T follicular helper cell (primary cell): ENCODE measurements around the gene NCKAP5.
"Not testable (repeated sequence)": the region's sequence is repeated elsewhere in the genome, so short reads cannot be mapped to it uniquely, and the experiment has no call there.

ENCODE experiments used
- DNase-seq: peaks from one replicate; pipeline ENCODE4 v3.0.0-alpha.2; 2020; ENCODE audit warnings: low read depth

The NCKAP5 gene

DNA sequence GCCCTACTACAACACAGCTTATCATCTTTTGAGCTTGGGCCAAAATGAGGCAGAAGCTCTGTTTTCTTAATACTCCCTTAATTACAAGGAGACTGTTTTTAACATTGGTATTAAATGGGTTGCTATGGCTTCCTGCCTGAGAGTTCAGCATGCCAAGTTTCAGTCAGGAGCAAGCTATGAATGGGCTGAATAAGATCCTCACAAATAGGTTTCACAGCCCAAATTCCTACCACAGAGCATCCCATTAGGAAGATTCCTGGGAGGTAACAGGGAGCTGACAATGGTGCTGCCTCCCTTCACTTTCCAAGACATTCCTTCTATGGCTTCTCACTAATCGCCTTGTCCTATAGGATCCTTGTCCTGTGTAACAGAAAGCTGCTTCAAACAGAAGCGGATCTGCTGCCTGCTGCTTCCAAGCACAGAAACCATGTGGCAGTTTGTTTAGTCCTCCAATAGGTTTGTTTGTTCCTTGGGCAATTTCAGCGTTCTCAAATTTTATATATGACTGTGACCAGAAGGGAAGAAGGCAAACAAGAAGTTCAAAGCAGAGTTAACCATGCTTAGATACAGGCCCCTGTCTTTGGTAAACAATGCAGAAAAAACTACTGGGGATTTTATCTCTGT lies 70.9 kb downstream of the NCKAP5 start:
- DNase-seq: no peak

GRCh38 chr2:133496501-133497269 lies 71.6 kb downstream of the NCKAP5 start:
- no peak for DNase-seq

GRCh38 chr2:133495226-133495625 lies 73.0 kb downstream of the NCKAP5 start:
- DNase-seq: no peak

GRCh38 chr2:133492719-133493380 lies 75.4 kb downstream of the NCKAP5 start:
- DNase-seq: no peak

- DNase-seq: no peak
Measured at GRCh38 chr2:133490411-133490980, 77.8 kb downstream of the NCKAP5 start.

- no peak for DNase-seq
Measured at GRCh38 chr2:133489641-133490410, 78.4 kb downstream of the NCKAP5 start.

DNA sequence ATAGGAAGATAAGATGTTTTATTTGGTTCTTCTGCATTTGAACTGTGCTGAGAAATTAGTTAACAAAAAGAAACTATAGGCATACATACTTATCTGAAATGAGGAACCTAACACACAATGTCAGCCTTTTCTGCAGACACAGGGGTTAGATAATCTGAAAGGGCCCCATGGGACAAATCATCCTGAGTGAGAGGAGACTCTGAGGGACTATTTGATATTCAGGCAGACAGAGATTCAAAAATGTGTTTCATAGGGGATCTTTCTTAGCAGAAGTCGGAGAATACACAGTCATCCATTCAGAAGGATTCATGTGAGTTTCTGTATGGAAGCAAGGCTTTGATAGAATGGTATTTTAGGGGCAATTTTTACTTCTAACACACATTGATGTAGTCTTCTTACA lies 79.1 kb downstream of the NCKAP5 start:
- no peak for DNase-seq

DNA sequence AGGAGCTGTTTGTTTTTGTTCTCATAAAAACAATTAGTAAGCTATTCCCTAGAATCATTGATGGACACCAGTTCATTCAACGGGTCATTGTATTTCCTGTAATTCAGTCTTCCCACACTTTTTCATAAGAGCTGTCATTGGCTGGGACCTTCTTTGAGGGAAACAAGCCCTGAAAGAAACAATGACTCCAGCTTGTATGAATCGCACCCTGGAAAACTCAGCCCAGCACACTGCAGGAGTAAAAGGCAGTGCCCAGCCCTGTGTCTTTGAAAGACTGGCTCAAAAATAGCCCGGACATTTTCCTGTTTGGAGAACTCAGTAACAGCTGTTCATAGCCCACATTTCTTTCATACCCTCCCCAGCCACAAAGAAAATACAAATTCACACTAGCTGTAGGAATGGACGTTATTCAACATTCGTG lies 81.5 kb downstream of the NCKAP5 start:
- DNase-seq: no peak

GRCh38 chr2:133485868-133486267 lies 82.4 kb downstream of the NCKAP5 start:
- no peak for DNase-seq

DNA sequence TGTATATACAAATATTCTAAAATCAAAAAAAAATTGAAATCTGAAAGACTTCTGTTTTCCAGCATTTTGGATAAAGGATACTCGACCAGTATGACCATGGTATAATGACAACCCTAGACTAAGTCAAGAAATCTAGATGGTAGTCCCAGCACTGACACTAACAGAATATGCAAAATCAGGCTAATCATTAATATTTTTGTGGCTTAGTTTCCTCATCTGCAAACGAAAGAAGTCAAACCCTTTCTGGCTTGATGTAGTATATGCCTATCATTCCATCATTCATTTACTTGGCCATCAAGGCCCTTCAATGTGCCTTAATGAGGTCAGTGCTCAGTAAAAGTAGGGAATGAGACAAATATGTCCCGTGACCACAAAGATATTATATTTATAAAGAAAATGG lies 83.5 kb downstream of the NCKAP5 start:
- no peak for DNase-seq

DNA sequence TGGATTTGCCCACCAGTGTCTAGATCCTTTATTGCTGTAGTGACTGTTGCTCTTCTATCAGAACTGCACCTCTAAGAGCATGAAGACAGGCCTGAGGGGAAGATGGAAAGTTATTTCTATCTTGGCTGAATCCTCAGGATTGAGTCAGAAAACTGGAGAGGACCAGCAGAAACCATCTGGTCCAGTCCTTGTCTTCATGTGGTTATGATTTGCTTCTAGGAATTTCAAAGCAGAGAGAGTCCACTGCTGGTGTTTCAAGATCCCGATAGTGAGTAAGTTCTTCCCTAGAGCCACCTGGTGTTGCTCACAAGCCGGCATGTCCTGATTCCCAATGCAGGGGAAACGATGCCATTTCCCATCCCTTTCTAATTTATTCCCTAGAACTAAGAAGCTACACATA lies 84.2 kb downstream of the NCKAP5 start:
- no peak for DNase-seq

- DNase-seq: no peak
Measured at GRCh38 chr2:133483181-133483580, 85.1 kb downstream of the NCKAP5 start.

DNA sequence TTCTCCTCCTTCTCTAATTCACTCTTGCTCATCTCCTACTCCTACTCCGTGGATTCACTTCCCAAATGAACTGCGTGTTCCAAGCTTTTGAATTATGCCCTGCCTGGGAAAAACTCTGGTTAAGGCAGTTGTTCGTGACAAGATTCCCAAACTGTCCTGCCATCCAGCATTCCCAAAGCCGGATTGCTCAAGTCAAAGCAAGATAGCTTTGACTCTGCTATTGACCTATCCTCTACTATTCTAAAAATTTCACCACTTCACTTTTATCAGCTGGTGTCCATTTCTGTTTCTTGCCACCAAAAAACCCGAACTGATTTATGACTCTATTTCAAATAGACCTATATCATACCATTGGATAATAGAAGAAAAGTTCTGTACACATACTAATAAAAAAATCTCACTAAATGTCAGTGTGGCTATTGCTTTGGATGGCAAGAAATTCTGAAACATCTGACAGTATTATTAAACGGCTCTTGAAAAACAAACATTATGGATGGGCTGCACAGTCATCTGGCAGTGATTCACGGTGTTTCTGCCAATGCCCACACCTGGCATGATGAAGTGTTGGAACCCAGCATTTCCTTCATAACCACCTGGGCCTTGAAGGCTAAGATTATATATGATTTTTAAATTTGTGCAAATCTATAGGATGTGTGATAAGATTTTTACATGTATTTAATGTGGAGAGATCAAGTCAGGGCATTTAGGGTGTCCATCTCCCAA lies 87.4 kb downstream of the NCKAP5 start:
- DNase-seq: no peak

DNA sequence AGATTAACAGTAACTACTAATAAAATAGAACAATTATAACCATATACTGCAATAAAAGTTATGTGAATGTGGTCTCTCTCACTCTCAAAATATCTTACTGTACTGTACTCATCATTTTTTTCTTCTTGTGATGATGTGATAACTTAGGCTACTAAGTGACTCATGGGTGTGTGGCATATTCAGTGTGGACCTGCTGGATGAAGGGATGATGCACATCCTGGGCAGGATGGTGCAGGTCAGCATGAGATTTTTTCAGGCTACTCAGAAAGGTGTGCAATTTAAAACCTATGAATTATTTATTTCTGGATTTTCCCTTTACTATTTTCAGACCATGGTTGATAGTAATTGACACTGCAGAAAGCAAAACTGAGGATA lies 90.7 kb downstream of the NCKAP5 start:
- no peak for DNase-seq

GRCh38 chr2:133476931-133477615 lies 91.2 kb downstream of the NCKAP5 start:
- DNase-seq: no peak

DNA sequence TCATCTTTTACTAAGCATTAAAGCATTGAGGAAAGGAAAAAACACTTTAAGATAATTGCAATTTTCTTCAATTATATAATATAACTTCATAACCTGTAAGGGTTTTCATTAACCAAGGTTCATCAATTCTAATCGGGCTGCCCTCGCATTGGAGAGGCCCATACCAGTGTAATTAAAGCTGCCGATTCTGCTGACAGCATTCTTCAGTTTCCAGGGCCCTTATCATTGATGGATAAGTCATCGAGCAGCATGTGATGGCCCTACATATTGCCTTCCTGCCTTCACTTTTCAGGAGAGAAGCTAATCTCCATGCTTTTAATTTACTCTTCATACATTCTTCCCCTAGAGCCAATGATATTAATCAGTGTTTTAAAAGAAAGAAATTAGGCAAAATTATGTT lies 92.0 kb downstream of the NCKAP5 start:
- no peak for DNase-seq

- DNase-seq: no peak
Measured at GRCh38 chr2:133475610-133476009, 92.7 kb downstream of the NCKAP5 start.

- DNase-seq: not testable (repeated sequence)
Measured at GRCh38 chr2:133470446-133470845, 97.8 kb downstream of the NCKAP5 start.

- no peak for DNase-seq
Measured at GRCh38 chr2:133462811-133463210, 105.5 kb downstream of the NCKAP5 start.

GRCh38 chr2:133461484-133461883 lies 106.8 kb downstream of the NCKAP5 start:
- no peak for DNase-seq

DNA sequence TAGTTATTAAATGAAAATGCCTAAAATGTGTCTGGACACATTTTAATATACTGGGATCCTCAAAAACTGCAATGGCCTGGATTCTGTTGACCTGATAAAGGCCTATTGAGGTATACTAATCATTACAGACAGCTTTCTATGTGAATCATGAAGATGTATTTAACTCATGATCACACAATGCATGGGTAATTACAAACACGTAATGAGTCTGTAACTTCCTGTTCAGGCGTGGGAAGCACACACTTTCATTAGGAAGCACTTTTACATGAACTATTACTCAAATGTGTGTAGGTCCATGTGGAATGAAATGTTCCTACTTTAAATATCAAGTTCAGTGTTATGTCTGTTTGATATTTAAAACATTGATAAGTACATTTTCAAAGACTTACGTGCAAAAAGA lies 108.7 kb downstream of the NCKAP5 start:
- DNase-seq: no peak
